ENCODE data around the gene DNM2.

The DNM2 gene

GRCh38 chr19:10797078-10797477, 79.2 kb downstream of the DNM2 start:
- Histone ChIP-seq H3K9me3 (ENCODE audit: low read depth, low read length) (no peaks in the 10 kb centered on the region), H3K4me3 (no peak overlapping the region), H3K9ac (ENCODE audit: insufficient read length) (no peak overlapping the region), H3K36me3 (ENCODE audit: insufficient read depth, low read length) (peaks cover 22% of the 10 kb centered on the region; the same call in 1 of the 2 replicates), H3K27ac (no peak overlapping the region)
- no peak for DNase-seq (ENCODE audit: low read depth, low spot score)
- TF ChIP-seq POLR2AphosphoS5 (IDR thresholded peaks at IDR 0.05; ENCODE audit: borderline replicate concordance, low read depth, low read length) (no peak), EZH2 (IDR thresholded peaks at IDR 0.05) (no peak), FOXP2 (optimal IDR thresholded peaks at IDR 0.05; ENCODE audit: control extremely low read depth, extremely low read length, insufficient read depth) (no peak)

GRCh38 chr19:10797541-10798256, 79.8 kb downstream of the DNM2 start:
- no peak for DNase-seq (ENCODE audit: low read depth, low spot score)
- Histone ChIP-seq H3K36me3 (ENCODE audit: insufficient read depth, low read length) (peaks cover 28% of the 10 kb centered on the region; the same call in 1 of the 2 replicates), H3K27ac (no peak overlapping the region), H3K4me3 (no peak overlapping the region), H3K9ac (ENCODE audit: insufficient read length) (no peak overlapping the region), H3K9me3 (ENCODE audit: low read depth, low read length) (no peaks in the 10 kb centered on the region)
- TF ChIP-seq FOXP2 (optimal IDR thresholded peaks at IDR 0.05; ENCODE audit: control extremely low read depth, extremely low read length, insufficient read depth) (no peak), POLR2AphosphoS5 (IDR thresholded peaks at IDR 0.05; ENCODE audit: borderline replicate concordance, low read depth, low read length) (no peak), EZH2 (IDR thresholded peaks at IDR 0.05) (no peak)

GRCh38 chr19:10800488-10800887, 82.6 kb downstream of the DNM2 start:
- TF ChIP-seq FOXP2 (optimal IDR thresholded peaks at IDR 0.05; ENCODE audit: control extremely low read depth, extremely low read length, insufficient read depth) (no peak), POLR2AphosphoS5 (IDR thresholded peaks at IDR 0.05; ENCODE audit: borderline replicate concordance, low read depth, low read length) (no peak), EZH2 (IDR thresholded peaks at IDR 0.05) (no peak)
- DNase-seq (ENCODE audit: low read depth, low spot score), result no peak
- Histone ChIP-seq H3K36me3 (ENCODE audit: insufficient read depth, low read length) (peaks cover 44% of the 10 kb centered on the region), H3K9ac (ENCODE audit: insufficient read length) (no peak overlapping the region), H3K9me3 (ENCODE audit: low read depth, low read length) (no peaks in the 10 kb centered on the region), H3K27ac (no peak overlapping the region), H3K4me3 (no peak overlapping the region)

GRCh38 chr19:10802479-10802878, 84.6 kb downstream of the DNM2 start:
- DNase-seq (ENCODE audit: low read depth, low spot score), result no peak
- H3K36me3 ChIP-seq (ENCODE audit: insufficient read depth, low read length), result peaks cover 37% of the 10 kb centered on the region
- no peak overlapping the region for H3K4me3 ChIP-seq

GRCh38 chr19:10803252-10803651, 85.4 kb downstream of the DNM2 start:
- Histone ChIP-seq H3K9ac (ENCODE audit: insufficient read length) (no peak overlapping the region), H3K36me3 (ENCODE audit: insufficient read depth, low read length) (peaks cover 37% of the 10 kb centered on the region), H3K27ac (no peak overlapping the region), H3K4me3 (no peak overlapping the region), H3K9me3 (ENCODE audit: low read depth, low read length) (no peaks in the 10 kb centered on the region)
- no peak for TF ChIP-seq FOXP2 (optimal IDR thresholded peaks at IDR 0.05; ENCODE audit: control extremely low read depth, extremely low read length, insufficient read depth)
- TF ChIP-seq EZH2 (IDR thresholded peaks at IDR 0.05), result no peak
- TF ChIP-seq POLR2AphosphoS5 (IDR thresholded peaks at IDR 0.05; ENCODE audit: borderline replicate concordance, low read depth, low read length), result no peak
- DNase-seq (ENCODE audit: low read depth, low spot score), result no peak

More at GRCh38 chr19:10802479-10802878, 84.6 kb downstream of the DNM2 start:
- H3K27ac ChIP-seq, result no peak overlapping the region
- no peak for TF ChIP-seq FOXP2 (optimal IDR thresholded peaks at IDR 0.05; ENCODE audit: control extremely low read depth, extremely low read length, insufficient read depth)
- no peak overlapping the region for H3K9ac ChIP-seq (ENCODE audit: insufficient read length)
- no peaks in the 10 kb centered on the region for H3K9me3 ChIP-seq (ENCODE audit: low read depth, low read length)

- TF ChIP-seq EZH2 (IDR thresholded peaks at IDR 0.05) (no peak), POLR2AphosphoS5 (IDR thresholded peaks at IDR 0.05; ENCODE audit: borderline replicate concordance, low read depth, low read length) (no peak), FOXP2 (optimal IDR thresholded peaks at IDR 0.05; ENCODE audit: control extremely low read depth, extremely low read length, insufficient read depth) (no peak)
- H3K4me3 ChIP-seq, result no peak overlapping the region
- DNase-seq (ENCODE audit: low read depth, low spot score), result no peak
- no peak overlapping the region for H3K27ac ChIP-seq
- no peaks in the 10 kb centered on the region for H3K9me3 ChIP-seq (ENCODE audit: low read depth, low read length)
- peaks cover 39% of the 10 kb centered on the region for H3K36me3 ChIP-seq (ENCODE audit: insufficient read depth, low read length)
- H3K9ac ChIP-seq (ENCODE audit: insufficient read length), result no peak overlapping the region
These were observed 87.3 kb downstream of the DNM2 start for GRCh38 chr19:10805065-10805757.

GRCh38 chr19:10805758-10806247, 87.9 kb downstream of the DNM2 start:
- DNase-seq (ENCODE audit: low read depth, low spot score), result no peak
- TF ChIP-seq FOXP2 (optimal IDR thresholded peaks at IDR 0.05; ENCODE audit: control extremely low read depth, extremely low read length, insufficient read depth), result no peak
- TF ChIP-seq POLR2AphosphoS5 (IDR thresholded peaks at IDR 0.05; ENCODE audit: borderline replicate concordance, low read depth, low read length), result no peak
- no peak for TF ChIP-seq EZH2 (IDR thresholded peaks at IDR 0.05)
- Histone ChIP-seq H3K36me3 (ENCODE audit: insufficient read depth, low read length) (peaks cover 39% of the 10 kb centered on the region), H3K9me3 (ENCODE audit: low read depth, low read length) (no peaks in the 10 kb centered on the region), H3K9ac (ENCODE audit: insufficient read length) (no peak overlapping the region), H3K27ac (no peak overlapping the region), H3K4me3 (no peak overlapping the region)

- DNase-seq (ENCODE audit: low read depth, low spot score), result no peak
- Histone ChIP-seq H3K9ac (ENCODE audit: insufficient read length) (no peak overlapping the region), H3K9me3 (ENCODE audit: low read depth, low read length) (no peaks in the 10 kb centered on the region), H3K36me3 (ENCODE audit: insufficient read depth, low read length) (peaks cover 25% of the 10 kb centered on the region), H3K4me3 (no peak overlapping the region), H3K27ac (no peak overlapping the region)
- TF ChIP-seq POLR2AphosphoS5 (IDR thresholded peaks at IDR 0.05; ENCODE audit: borderline replicate concordance, low read depth, low read length), result no peak
- no peak for TF ChIP-seq FOXP2 (optimal IDR thresholded peaks at IDR 0.05; ENCODE audit: control extremely low read depth, extremely low read length, insufficient read depth)
- TF ChIP-seq EZH2 (IDR thresholded peaks at IDR 0.05), result no peak
These were observed 91.2 kb downstream of the DNM2 start for GRCh38 chr19:10808937-10809649.
